ENCODE results near the gene BIRC5. TPM values are rescaled to one million over a fixed set of nuclear protein-coding genes. Genes with fewer than 3 reads are reported as not detected.

The BIRC5 gene
- total RNA-seq, 3 donors from 2014 or later, result 2.4 to 22.4 (median 4.7) TPM

- DNase-seq (no peak), ATAC-seq (no peak)
- H3K9me3 ChIP-seq, result no peaks in the 10 kb centered on the region
- H3K36me3 ChIP-seq (ENCODE audit: low read depth), result no peaks in the 10 kb centered on the region
- intact Hi-C loops (cut with DNase I, micrococcal nuclease), result no loop called here
- no peak overlapping the region for H3K4me3 ChIP-seq
- no peak for TF ChIP-seq CTCF (IDR thresholded peaks at IDR 0.05)
- no peaks in the 10 kb centered on the region for H3K4me1 ChIP-seq (ENCODE audit: low read depth)
These were observed 26.8 kb downstream of the BIRC5 start for GRCh38 chr17:78240839-78241238.

GRCh38 chr17:78241277-78242023 lies 27.4 kb downstream of the BIRC5 start:
- intact Hi-C loops (cut with DNase I, micrococcal nuclease), result no loop called here
- no peak for TF ChIP-seq CTCF (IDR thresholded peaks at IDR 0.05)
- DNase-seq (no peak), ATAC-seq (peak; percentile 49)
- Histone ChIP-seq H3K9me3 (no peaks in the 10 kb centered on the region), H3K4me3 (no peak overlapping the region), H3K36me3 (ENCODE audit: low read depth) (no peaks in the 10 kb centered on the region), H3K4me1 (ENCODE audit: low read depth) (no peaks in the 10 kb centered on the region)

GRCh38 chr17:78242024-78242742 lies 28.1 kb downstream of the BIRC5 start:
- ATAC-seq (peak; percentile 47), DNase-seq (no peak)
- TF ChIP-seq CTCF (IDR thresholded peaks at IDR 0.05), result no peak
- Histone ChIP-seq H3K4me1 (ENCODE audit: low read depth) (no peaks in the 10 kb centered on the region), H3K9me3 (no peaks in the 10 kb centered on the region), H3K36me3 (ENCODE audit: low read depth) (no peaks in the 10 kb centered on the region), H3K4me3 (no peak overlapping the region)
- intact Hi-C loops (cut with DNase I, micrococcal nuclease), result no loop called here

GRCh38 chr17:78247304-78247703 lies 33.3 kb downstream of the BIRC5 start:
- ATAC-seq (no peak), DNase-seq (no peak)
- intact Hi-C loops (cut with DNase I, micrococcal nuclease), result no loop called here
- peaks cover 15% of the 10 kb centered on the region for H3K4me1 ChIP-seq (ENCODE audit: low read depth)
- TF ChIP-seq CTCF (IDR thresholded peaks at IDR 0.05), result no peak
- no peaks in the 10 kb centered on the region for H3K36me3 ChIP-seq (ENCODE audit: low read depth)
- H3K4me3 ChIP-seq, result no peak overlapping the region
- H3K9me3 ChIP-seq, result no peaks in the 10 kb centered on the region

- H3K4me3 ChIP-seq, result no peak overlapping the region
- intact Hi-C loops (cut with DNase I, micrococcal nuclease), result no loop called here
These were observed 34.2 kb downstream of the BIRC5 start for GRCh38 chr17:78248051-78248914.

More at GRCh38 chr17:78248051-78248914, 34.2 kb downstream of the BIRC5 start:
- no peaks in the 10 kb centered on the region for H3K9me3 ChIP-seq
- no peaks in the 10 kb centered on the region for H3K36me3 ChIP-seq (ENCODE audit: low read depth)
- ATAC-seq (no peak), DNase-seq (no peak)
- peaks cover 20% of the 10 kb centered on the region for H3K4me1 ChIP-seq (ENCODE audit: low read depth)
- TF ChIP-seq CTCF (IDR thresholded peaks at IDR 0.05), result no peak

All from mucosa of descending colon (tissue), 3 donors.